Measurements from ENCODE around the gene MAP3K12. TPM values are rescaled to one million over a fixed set of nuclear protein-coding genes. Genes with fewer than 3 reads are reported as not detected.
A peak's percentile ranks its signal among the peaks of the same experiment; 100 is the strongest.
"Not testable (repeated sequence)": the region's sequence is repeated elsewhere in the genome, so short reads cannot be mapped to it uniquely, and the experiment has no call there.

The MAP3K12 gene
- total RNA-seq, 1 experiment from 2014 or later, result 9.6 TPM

DNA sequence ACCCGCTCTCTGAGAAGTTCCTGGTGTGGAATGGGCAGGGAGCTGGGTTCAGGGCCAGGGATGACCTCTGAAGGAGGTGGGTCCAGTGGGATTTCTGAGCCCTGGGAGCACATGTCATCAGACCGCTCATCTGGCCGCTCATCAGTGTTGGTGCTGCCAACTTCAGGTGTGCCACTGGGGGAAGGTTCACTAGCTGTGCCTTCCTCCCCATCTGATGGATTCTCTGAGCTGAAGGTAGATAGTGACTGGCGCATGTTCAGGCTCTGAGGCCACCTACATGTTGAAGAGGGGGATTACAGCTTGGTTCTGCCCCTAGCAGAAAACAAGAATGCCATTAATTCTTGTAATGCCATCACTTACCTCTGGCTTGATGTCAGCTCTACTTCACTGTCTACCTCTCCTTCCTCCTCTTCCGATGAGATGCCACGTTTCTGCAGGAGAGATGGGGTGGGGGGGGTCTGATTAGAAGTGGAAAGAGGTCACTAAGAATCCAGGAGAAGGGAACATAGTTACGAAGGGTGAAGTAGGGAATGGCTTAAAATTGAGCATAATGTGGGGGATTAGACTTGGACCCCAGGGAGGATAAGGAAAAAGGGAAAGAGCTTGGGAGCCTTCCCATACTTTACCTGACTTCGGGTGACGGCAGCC, 17.2 kb downstream of the MAP3K12 start:
- no peaks in the 10 kb centered on the region for H3K9me3 ChIP-seq (ENCODE audit: low read length)
- H3K4me3 ChIP-seq (ENCODE audit: low read length), result no peak overlapping the region
- H2AFZ ChIP-seq (ENCODE audit: low read length), result no peak overlapping the region
- no peaks in the 10 kb centered on the region for H3K9me2 ChIP-seq (replicated peaks; ENCODE audit: low read length)
- ChIA-PET CTCF (interaction anchor here (0.8 to 1.0 kb wide), 2 partner anchors 23 to 26 kb away, joined by 4 to 9 read pairs; no protein-coding TSS in a partner anchor), POLR2A (ENCODE audit: unreplicated experiment) (no interaction called here)
- H3K4me2 ChIP-seq (ENCODE audit: low read length), result no peak overlapping the region
- H3K36me3 ChIP-seq (ENCODE audit: low read depth, low read length), result peaks cover 59% of the 10 kb centered on the region
- peaks cover 25% of the 10 kb centered on the region for H3F3A ChIP-seq (ENCODE audit: low read length, unreplicated experiment)
- no peaks in the 10 kb centered on the region; the same call in 1 of the 2 replicates for H3K79me2 ChIP-seq (ENCODE audit: low read length)
- H4K20me1 ChIP-seq (ENCODE audit: low read length), result peaks cover 37% of the 10 kb centered on the region
- ATAC-seq (peak; percentile 26), DNase-seq (peak; percentile 36)
- H3K4me1 ChIP-seq (ENCODE audit: insufficient read depth, low read length), result no peaks in the 10 kb centered on the region
- TF ChIP-seq EZH2 (IDR thresholded peaks at IDR 0.05; ENCODE audit: low read length, unreplicated experiment) (no peak), EZH2phosphoT487 (IDR thresholded peaks at IDR 0.05; ENCODE audit: borderline replicate concordance, low read length) (no peak)
- TF ChIP-seq, protein P1, sequence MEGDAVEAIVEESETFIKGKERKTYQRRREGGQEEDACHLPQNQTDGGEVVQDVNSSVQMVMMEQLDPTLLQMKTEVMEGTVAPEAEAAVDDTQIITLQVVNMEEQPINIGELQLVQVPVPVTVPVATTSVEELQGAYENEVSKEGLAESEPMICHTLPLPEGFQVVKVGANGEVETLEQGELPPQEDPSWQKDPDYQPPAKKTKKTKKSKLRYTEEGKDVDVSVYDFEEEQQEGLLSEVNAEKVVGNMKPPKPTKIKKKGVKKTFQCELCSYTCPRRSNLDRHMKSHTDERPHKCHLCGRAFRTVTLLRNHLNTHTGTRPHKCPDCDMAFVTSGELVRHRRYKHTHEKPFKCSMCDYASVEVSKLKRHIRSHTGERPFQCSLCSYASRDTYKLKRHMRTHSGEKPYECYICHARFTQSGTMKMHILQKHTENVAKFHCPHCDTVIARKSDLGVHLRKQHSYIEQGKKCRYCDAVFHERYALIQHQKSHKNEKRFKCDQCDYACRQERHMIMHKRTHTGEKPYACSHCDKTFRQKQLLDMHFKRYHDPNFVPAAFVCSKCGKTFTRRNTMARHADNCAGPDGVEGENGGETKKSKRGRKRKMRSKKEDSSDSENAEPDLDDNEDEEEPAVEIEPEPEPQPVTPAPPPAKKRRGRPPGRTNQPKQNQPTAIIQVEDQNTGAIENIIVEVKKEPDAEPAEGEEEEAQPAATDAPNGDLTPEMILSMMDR (conservative IDR thresholded peaks at IDR 0.05; ENCODE audit: low read depth, low read length), result peak; percentile 33
- intact Hi-C loops (cut with micrococcal nuclease), result no loop called here
- no peak overlapping the region for H3K27ac ChIP-seq (ENCODE audit: low read length)
- H3K27me3 ChIP-seq (ENCODE audit: low read length), result no peaks in the 10 kb centered on the region
- no peak overlapping the region for H3K9ac ChIP-seq (ENCODE audit: low read length)
- BruUV-seq (replicated peaks), result TSS peak; percentile 4

DNA sequence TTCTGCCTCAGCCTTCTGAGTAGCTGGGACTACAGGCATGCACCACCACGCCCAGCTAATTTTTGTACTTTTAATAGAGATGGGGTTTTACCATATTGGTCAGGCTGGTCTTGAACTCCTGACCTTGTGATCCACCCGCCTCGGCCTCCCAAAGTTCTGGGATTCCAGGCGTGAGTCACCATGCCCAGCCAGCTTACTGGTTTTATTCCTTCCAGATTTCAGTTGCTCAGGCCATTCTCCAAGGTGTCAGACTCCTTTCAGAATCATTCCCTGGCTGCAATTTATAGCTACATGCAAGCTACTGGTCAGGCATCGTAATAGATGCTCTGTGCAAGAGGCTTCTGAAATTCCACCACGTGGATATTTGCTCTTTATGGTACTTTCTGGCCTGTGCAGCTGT, 17.8 kb downstream of the MAP3K12 start:
- H2AFZ ChIP-seq (ENCODE audit: low read length); H3K4me2 ChIP-seq (ENCODE audit: low read length); DNase-seq; ATAC-seq; H3K4me1 ChIP-seq (ENCODE audit: insufficient read depth, low read length); H3K9me3 ChIP-seq (ENCODE audit: low read length); H3K9ac ChIP-seq (ENCODE audit: low read length); H3K27ac ChIP-seq (ENCODE audit: low read length); H3K79me2 ChIP-seq (ENCODE audit: low read length); H3K27me3 ChIP-seq (ENCODE audit: low read length); H3K4me3 ChIP-seq (ENCODE audit: low read length); intact Hi-C loops (cut with micrococcal nuclease); BruUV-seq (replicated peaks); H3K9me2 ChIP-seq (replicated peaks; ENCODE audit: low read length): not testable (repeated sequence)
- H4K20me1 ChIP-seq (ENCODE audit: low read length), result peaks cover 42% of the 10 kb centered on the region
- POLR2A ChIA-PET (ENCODE audit: unreplicated experiment), result interaction anchor here (0.6 kb wide), 1 partner anchor 40 kb away, joined by 3 read pairs; no protein-coding TSS in a partner anchor
- CTCF ChIA-PET, result interaction anchor here (0.8 to 1.0 kb wide), 2 partner anchors 24 to 27 kb away, joined by 4 to 9 read pairs; no protein-coding TSS in a partner anchor
- peaks cover 65% of the 10 kb centered on the region for H3K36me3 ChIP-seq (ENCODE audit: low read depth, low read length)
- H3F3A ChIP-seq (ENCODE audit: low read length, unreplicated experiment), result peaks cover 25% of the 10 kb centered on the region

- ChIA-PET CTCF (interaction anchor here (0.7 to 1.0 kb wide), 2 partner anchors 28 to 726 kb away, joined by 3 to 4 read pairs; no protein-coding TSS in a partner anchor), POLR2A (ENCODE audit: unreplicated experiment) (interaction anchor here (0.6 kb wide), 1 partner anchor 40 kb away, joined by 3 read pairs; no protein-coding TSS in a partner anchor)
- DNase-seq, result no peak
- intact Hi-C loops (cut with micrococcal nuclease), result no loop called here
- Histone ChIP-seq H3K9ac (ENCODE audit: low read length) (no peak overlapping the region), H3K4me2 (ENCODE audit: low read length) (no peak overlapping the region), H3K9me2 (replicated peaks; ENCODE audit: low read length) (no peaks in the 10 kb centered on the region), H3K4me1 (ENCODE audit: insufficient read depth, low read length) (no peaks in the 10 kb centered on the region), H3K27ac (ENCODE audit: low read length) (no peak overlapping the region), H3K9me3 (ENCODE audit: low read length) (no peaks in the 10 kb centered on the region), H4K20me1 (ENCODE audit: low read length) (peaks cover 49% of the 10 kb centered on the region), H2AFZ (ENCODE audit: low read length) (no peak overlapping the region), H3K27me3 (ENCODE audit: low read length) (no peaks in the 10 kb centered on the region), H3K4me3 (ENCODE audit: low read length) (no peak overlapping the region), H3K79me2 (ENCODE audit: low read length) (peaks cover 10% of the 10 kb centered on the region), H3K36me3 (ENCODE audit: low read depth, low read length) (peaks cover 68% of the 10 kb centered on the region), H3F3A (ENCODE audit: low read length, unreplicated experiment) (peaks cover 25% of the 10 kb centered on the region)
- no peak for ATAC-seq
- BruUV-seq (replicated peaks), result no TSS peak
- TF ChIP-seq, protein P1 (conservative IDR thresholded peaks at IDR 0.05; ENCODE audit: low read depth, low read length), result no peak
- TF ChIP-seq EZH2 (IDR thresholded peaks at IDR 0.05; ENCODE audit: low read length, unreplicated experiment) (no peak), EZH2phosphoT487 (IDR thresholded peaks at IDR 0.05; ENCODE audit: borderline replicate concordance, low read length) (no peak)
These were observed 18.5 kb downstream of the MAP3K12 start for GRCh38 chr12:53480491-53481442.

All from PC-3 (cell line).